Stimulated activated CD4-positive, alpha-beta T cell treated with anti-CD3 and anti-CD28 coated beads, Interleukin-2, amount 100 ng/mL, for 24 hours (primary cell): Measurements from ENCODE around the gene FAM227B.
A peak's percentile ranks its signal among the peaks of the same experiment; 100 is the strongest.
"Not testable (repeated sequence)": the region's sequence is repeated elsewhere in the genome, so short reads cannot be mapped to it uniquely, and the experiment has no call there.

Experiments
- DNase-seq, 2 donors: peaks; one replicate each; pipeline ENCODE4 v3.0.0-alpha.2; 2020

Gene FAM227B

GRCh38 chr15:49430046-49430445, 190.6 kb downstream of the FAM227B start:
- DNase-seq = no peak

GRCh38 chr15:49428409-49429095, 192.1 kb downstream of the FAM227B start:
- no peak for DNase-seq

- DNase-seq = no peak
These were observed 193.2 kb downstream of the FAM227B start for GRCh38 chr15:49427372-49427771.

- no peak for DNase-seq
These were observed 195.7 kb downstream of the FAM227B start for GRCh38 chr15:49424954-49425353.

GRCh38 chr15:49423901-49424550, 196.6 kb downstream of the FAM227B start:
- DNase-seq = no peak

- no peak for DNase-seq
These were observed 197.6 kb downstream of the FAM227B start, which contains the start of gene FGF7 for GRCh38 chr15:49423021-49423420. FGF7 (plus strand) TSS chr15:49423242; CDS start chr15:49424298, 1,056 bp downstream.

GRCh38 chr15:49421991-49422390, 198.6 kb downstream of the FAM227B start:
- peak; percentile 20 to 21 for DNase-seq

- no peak for DNase-seq
These were observed 201.8 kb downstream of the FAM227B start for GRCh38 chr15:49418811-49419210.

- no peak for DNase-seq
These were observed 205.0 kb downstream of the FAM227B start for GRCh38 chr15:49415638-49416037.

- DNase-seq = no peak
These were observed 205.5 kb downstream of the FAM227B start for GRCh38 chr15:49415149-49415548.

GRCh38 chr15:49412797-49413196, 207.8 kb downstream of the FAM227B start:
- DNase-seq = no peak

- DNase-seq = no peak
These were observed 210.0 kb downstream of the FAM227B start for GRCh38 chr15:49410641-49411040.

GRCh38 chr15:49406352-49407118, 214.1 kb downstream of the FAM227B start:
- DNase-seq = no peak

GRCh38 chr15:49402515-49403296, 217.9 kb downstream of the FAM227B start:
- not testable (repeated sequence) for DNase-seq

GRCh38 chr15:49387471-49387870, 233.1 kb downstream of the FAM227B start:
- DNase-seq = no peak

- no peak for DNase-seq
These were observed 237.4 kb downstream of the FAM227B start for GRCh38 chr15:49383266-49383665.

- DNase-seq = no peak
These were observed 238.2 kb downstream of the FAM227B start for GRCh38 chr15:49382394-49382793.

- no peak for DNase-seq
These were observed 239.7 kb downstream of the FAM227B start for GRCh38 chr15:49380912-49381311.

GRCh38 chr15:49379996-49380395, 240.6 kb downstream of the FAM227B start:
- DNase-seq = no peak

- DNase-seq = no peak
These were observed 248.3 kb downstream of the FAM227B start for GRCh38 chr15:49372366-49372765.

- no peak for DNase-seq
These were observed 249.8 kb downstream of the FAM227B start for GRCh38 chr15:49370782-49371181.

- DNase-seq = no peak
These were observed 254.1 kb downstream of the FAM227B start for GRCh38 chr15:49366496-49366895.

- DNase-seq = no peak
These were observed 259.2 kb downstream of the FAM227B start for GRCh38 chr15:49361370-49361769.
